Activated CD4-positive, alpha-beta T cell treated with anti-CD3 and anti-CD28 coated beads, Interleukin-2, amount 50 U/mL, for 48 hours (primary cell): ENCODE measurements around the gene DLG2.
"Not testable (repeated sequence)": the region's sequence is repeated elsewhere in the genome, so short reads cannot be mapped to it uniquely, and the experiment has no call there.

ENCODE experiments used
- DNase-seq, 2 experiments: peaks; one replicate each; pipeline ENCODE4 v3.0.0-alpha.2; 2020

Gene DLG2

DNA sequence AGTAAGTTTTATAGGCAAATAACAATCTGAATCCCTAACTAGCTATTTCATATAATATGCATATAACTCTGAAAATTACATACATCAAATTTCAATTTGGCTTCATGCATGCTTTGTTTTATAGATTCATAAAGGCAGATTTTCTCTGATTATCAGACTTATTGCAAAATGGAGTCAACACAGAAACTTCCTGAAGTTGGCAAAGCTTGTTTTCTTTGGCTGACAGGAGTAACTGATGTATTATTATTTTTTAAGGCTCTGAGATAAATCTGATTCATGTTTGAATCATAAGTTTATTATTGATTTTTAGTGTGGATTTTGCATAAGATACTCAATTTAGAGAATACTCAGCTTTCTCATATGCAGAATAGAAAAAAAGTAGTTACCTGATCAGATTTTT, 1984.6 kb downstream of the DLG2 start:
- DNase-seq: no peak

DNA sequence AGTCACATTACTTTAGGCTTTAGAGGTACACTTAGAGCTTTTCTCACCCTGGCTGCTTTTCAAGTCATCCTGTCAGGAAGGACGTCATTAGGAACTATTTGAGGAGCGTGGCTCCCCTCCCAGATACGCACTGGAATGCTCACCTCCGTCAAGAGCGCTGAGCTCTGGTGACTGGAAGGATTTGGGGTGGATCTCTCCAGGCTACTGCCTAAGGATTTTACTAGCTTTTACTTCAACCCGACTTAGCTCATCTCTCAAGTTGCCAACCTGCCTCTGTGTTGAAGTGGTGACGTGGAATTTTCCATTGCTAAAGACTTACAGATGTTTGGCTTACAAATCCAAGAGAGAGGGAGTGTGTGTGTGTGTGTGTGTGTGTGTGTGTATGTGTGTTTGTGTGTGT, 1985.6 kb downstream of the DLG2 start:
- no peak for DNase-seq

DNA sequence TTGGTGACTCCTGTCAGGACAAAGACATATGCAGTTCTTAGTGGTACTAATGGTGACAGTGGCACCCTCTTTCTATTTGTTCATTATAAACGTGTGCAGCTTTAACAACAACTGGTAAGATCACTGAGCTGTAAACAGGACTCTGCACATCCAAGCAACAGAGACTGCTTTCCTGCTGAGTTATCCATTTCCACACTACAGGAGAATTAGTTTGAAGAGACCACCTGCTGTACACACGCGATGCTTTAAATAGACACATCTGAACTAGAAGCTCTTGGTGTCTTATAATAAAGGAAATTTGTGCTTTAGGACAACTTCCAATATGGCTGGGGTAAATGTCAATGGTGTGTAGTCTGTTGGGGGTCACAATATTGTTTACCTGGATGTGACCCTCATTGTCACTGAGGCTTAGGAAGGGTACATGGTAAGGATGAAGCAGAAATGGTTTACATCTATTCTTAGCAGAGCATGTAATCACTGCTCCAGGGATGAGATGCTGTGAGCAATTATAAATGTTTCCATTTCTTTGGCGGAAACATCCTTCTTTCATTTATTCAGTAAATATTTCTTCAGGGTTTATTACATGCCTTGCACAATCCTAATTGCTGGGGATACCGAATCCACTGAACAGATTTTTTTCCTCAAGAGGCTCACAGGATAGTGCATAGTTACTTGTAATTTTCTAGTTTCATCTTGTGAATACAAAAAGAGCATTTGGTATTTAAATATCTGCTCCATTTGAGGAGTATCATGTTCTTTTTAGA, 1987.0 kb downstream of the DLG2 start:
- DNase-seq: no peak

DNA sequence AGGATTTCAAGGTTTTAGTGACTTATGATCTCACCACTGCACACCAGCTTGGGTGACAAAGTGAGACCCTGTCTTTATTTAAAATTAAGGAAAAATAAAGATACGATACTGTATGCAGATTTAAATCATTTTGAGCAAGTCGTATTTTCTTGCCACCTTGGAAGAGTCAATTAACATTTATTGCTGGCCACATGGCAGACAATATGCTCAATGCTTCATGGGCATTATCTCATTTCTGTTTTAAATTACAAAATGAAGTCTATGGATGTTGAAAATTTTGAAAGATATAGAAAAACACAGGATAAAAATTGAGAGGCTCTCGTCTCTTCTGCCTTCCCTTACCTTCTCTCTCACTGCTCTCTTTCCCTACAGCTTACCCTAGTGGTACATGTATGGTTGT, 1992.0 kb downstream of the DLG2 start:
- DNase-seq: no peak

DNA sequence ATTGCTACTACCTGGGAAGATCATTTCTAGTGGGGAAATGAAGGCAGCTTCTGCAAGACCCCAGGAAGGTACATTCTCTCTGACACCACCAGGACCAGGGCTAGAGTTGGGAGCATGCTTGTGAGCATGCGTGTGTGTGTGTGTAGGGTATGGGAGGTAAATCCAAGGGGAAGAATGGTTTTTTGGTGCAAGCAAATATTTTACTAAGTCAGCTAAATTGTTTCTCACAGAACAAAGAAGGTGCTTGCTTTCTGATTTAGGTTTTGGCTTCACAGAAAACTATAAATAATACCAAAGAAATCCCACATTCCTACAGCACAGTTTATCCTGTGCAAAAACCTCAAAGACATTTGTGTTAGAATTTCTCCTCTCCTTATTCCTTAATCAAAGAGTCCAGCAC, 1996.9 kb downstream of the DLG2 start:
- DNase-seq: no peak

DNA sequence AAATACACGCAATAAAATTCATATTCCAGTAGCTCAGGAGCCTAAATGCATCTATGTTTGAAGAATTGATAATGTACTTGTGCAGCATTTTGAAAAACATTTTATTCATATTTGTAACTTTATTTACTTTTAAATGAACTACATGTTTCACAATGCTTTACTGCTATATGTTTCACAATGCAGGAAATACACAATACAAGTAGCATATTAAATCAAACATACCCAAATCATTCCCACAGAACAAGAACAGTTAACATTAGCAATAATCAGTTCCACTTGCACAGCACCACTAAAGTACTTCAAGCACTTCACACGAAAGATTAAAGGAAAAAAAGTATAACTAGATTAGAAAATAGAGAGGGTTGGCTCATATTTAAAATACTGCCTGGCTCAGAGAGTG, 1997.4 kb downstream of the DLG2 start:
- no peak for DNase-seq

DNA sequence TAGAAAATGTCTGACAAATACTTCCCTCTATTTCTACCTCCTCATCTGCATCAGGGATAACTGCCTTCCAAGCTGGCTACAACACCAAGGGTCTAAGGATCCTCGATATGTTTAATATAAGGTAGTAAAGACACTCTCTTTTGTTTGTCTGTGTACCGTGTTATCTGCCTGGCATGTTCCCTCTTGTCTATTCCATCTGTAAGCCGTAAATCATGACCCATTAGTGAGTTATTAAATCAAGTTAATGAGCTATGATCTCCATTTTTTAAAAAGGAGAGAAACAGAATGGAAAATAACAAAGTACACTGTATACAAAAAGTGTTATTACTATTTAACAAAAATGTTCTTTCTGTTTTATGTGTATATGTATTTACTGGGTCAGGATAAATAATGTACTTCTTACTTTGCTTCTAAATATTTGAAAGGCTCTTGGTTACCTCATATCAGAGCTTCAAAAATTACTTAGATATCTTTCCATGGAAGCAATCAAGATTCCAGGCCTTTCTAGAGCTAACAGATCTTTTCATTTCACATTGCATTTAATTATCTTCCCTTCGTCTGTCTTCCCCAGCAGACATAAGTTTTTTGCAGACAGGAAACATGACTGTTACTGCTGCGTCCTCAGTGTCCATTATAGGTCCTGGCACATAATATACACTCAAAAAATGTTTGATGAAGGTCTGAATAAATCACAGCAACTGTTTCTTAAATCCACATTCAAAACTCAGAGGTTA, 1998.4 kb downstream of the DLG2 start:
- no peak for DNase-seq

DNA sequence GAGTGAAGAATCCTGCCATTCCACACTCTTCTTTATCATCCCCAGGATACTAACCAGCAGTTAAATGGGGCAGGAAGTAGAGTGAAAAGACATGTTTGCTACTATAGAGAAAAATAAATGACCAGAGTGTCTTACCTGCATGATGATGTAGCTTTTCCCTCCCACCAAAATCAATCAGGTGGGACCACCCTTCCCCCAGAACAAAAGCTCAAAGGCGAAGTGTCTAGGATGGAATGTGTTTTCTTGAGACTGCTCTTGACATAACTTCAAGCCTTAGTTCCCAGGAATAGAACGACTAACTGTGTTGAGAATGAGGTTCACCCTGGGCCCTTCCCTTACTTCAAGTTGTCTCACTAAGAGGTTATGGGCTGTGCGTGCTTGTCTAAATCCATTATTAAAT, 2001.8 kb downstream of the DLG2 start:
- no peak for DNase-seq

DNA sequence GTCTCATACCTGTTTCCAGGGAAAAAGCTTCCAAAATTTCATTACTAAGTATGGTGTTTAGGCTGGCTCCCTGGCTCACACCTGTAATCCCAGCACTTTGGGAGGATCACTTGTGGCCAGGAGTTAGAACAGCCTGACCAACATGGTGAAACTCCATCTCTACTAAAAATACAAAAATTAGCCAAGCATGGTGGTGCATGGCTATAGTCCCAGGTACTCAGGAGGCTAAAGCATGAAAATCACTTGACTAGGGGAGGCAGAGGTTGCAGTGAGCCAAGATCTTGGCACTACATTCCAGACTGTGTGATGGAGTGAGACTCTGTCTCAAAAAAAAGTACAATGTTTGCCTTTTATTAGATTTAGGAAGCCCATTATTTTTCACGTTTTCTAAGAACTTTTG, 2009.5 kb downstream of the DLG2 start:
- no peak for DNase-seq

DNA sequence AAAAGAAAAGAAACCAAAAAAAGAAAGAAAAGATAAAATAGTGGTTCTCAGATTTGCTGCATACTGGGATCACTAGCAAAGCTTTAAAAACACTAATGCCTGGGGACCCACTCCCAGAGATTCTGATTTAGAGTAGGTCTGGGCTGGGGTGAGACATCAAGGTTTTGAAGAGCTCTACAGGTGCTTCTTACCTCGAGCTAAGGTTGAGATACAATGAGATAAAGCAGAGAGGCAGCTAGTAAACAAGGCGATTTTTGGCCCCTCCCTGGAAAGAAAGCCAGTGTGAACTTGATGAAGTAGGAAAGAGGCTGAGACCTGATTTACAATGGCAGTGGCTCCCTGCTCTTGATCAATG, 2013.4 kb downstream of the DLG2 start:
- no peak for DNase-seq

DNA sequence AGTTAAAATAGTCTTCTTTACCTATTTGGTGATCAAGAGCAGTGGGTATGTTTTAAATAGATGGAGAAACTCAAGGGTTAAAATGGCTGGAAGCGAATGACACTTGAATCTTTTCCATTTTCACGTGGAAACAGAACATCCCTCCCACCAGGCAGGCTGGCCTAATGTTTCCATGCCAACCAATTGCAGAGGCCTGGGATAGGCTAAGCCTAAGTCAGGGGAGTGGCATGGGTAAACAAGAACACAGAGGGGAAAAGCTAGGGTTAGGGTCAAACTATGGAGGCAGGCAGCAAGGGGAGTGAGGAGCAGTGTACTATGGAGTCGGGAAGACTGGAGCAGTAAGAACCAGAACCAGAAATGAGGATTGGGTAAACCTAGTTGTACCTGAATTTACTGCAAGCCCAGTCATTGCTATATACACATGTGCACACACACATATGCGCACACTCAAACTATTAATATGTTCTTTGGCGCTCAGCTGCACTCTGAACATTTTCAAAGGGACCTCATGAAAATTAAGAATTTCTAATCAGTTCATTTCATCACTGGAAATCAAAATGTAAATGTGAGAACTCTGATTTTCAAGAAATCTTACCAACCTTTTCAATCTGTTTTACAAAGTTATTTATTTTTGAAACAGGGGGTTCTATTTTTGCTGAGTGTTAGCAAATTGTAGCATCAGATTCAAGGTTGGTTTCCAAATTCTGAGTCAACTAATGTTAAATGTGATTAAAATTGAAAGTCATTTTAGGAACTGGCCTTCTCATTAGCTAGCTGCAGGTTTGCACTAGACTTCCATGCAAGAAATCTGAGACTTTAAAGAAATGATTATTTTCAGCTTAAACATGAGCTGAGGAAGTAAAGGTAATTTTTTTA, 2014.0 kb downstream of the DLG2 start:
- DNase-seq: no peak

DNA sequence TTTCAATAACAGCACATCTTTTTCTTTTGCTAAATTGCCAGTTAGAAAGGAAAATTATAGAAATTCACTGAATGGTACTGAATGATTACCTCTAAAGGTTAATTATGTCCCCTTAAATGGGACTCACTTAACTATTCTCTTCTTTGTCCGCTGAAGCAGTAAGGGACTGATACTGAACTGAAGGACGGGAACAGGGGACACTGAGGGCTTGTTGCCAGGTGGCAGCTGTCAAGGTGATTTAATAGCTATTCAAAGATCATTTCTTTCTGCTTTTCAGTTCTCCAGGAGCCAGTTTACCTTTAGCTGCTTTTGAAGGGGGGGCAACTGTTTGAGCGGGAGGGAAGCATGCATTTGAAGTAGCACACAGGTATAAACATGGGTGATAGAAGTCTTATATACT, 2015.5 kb downstream of the DLG2 start:
- DNase-seq: no peak

DNA sequence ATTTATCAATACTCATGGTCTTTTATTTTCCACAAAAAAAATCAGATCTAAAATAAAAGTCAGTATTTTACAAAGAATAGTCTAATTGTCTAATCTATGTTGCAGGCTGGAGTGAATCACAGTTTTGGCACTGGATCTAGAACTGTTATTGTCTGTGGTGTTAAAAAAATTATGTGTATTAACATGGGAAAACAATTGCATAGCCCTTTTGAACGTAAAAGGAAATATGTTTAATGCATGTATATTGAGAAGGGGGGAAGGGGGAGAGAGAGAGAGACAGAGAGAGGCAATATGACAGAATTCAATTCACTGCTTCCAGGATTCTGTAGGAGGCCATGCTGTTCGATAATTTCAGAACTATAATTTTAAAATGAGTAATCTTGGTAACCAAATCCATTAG, 2016.1 kb downstream of the DLG2 start:
- DNase-seq: no peak

DNA sequence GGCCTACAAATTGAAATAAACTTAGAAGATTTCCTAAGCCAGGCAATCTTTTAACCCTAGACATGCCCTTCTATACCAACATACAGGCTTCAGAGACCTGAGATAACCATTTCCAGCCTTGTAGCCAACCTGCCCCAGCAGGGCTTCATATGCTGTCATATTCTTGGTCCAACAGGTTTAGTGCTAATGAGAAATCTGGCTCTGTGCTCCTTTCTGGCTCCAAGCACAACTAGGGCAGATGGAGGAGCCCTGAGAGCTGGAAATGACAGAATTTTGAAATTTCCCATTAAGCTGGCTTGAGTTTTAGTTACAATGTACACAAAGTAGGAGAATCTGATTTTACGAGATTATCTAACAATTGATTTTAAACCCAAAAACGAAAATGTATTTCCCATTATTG, 2018.0 kb downstream of the DLG2 start:
- no peak for DNase-seq

DNA sequence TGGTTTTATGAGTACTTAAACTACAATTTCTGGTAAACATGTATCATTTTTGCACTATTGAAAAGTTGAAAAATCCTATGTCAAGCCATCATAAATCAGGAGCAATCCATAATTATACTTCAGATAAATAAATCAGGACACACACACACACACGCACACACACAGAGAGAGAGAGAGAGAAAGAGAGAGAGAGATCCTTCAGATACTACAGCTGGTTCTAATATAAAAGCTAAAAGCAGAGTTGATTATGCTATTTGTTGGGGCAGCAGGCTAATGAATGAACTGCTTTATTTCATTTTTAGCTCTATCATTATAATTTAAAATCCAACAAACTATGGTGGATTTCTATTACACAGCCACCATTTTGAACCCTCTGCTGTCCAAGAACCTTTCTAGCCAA, 2018.6 kb downstream of the DLG2 start:
- DNase-seq: no peak

DNA sequence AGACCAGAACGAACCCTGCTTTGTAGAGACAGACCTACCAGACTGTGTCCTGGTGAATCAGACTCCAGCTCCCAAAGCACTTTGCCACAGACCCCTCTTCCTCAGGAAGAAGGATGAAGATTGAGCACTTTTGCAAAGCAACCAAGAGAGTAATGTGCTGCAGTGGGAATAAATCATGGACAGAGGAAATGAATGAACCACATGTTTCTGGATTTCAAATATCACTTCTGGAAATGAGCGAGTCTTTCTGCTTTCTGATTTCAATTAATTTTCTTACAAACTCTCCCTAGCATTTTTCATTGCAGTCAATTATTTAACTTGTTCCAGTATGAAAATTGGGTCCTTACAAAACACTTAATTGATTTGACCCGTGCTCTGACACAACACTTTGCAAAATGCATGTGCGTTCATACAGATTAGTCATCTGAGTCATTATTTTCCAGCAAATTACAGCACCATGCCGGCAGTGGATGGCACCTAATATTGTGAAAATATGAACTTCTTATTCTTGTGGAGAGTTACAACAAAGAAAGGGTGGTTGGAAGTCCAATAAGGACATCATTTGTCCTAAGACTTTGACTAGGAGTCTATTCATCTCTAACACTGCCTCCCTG, 2025.1 kb downstream of the DLG2 start:
- DNase-seq: no peak

DNA sequence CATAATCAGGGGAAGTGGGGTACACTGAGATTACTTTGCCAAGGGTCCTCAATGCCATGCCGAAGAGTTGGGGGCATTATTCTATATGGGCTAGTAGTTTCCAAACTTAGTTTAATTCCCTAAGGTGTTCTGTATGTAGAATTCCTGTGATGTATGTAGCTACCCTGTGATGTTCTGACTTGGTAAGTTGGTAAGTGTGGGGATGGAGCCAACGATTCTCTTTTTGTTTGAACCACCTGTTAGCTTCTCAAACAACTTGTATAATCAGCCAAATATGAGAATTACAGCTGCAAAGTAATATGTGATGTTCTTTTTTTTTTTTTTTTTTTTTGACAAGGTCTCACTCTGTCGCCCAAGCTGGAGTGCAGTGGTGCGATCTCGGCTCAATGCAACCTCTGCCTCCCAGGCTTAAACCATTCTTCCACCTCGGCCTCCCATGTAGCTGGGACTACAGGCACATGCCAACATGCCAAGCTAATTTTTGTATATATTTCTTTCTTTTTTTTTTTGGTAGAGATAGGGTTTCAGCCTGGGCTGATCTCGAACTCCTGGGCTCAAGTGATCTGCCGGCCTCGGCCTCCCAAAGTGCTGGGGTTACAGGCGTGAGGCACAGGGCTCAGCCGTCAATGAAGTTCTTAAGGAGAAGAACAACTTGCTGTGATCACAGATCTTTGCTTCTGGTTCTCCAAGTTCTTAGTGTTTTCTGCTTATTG, 2025.8 kb downstream of the DLG2 start:
- DNase-seq: no peak

DNA sequence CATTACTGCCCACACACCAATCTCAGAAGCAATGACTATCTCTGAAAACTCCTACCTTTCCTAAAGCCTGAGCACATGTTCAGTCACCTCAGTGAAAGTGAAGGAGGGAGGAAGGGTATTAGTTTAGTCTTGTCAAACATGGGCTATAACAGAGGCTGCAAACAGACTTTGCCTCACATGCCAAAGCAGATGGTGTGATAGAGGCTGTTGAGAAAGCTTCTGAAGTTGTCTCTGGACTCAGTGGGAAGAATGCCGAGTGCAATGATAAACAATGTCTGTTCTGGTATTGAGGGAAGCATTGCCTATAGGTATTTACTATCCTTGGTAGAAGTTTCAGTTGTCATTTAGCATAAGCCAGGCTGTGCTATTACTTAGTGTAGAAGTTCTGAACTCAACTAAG, 2026.5 kb downstream of the DLG2 start:
- no peak for DNase-seq

DNA sequence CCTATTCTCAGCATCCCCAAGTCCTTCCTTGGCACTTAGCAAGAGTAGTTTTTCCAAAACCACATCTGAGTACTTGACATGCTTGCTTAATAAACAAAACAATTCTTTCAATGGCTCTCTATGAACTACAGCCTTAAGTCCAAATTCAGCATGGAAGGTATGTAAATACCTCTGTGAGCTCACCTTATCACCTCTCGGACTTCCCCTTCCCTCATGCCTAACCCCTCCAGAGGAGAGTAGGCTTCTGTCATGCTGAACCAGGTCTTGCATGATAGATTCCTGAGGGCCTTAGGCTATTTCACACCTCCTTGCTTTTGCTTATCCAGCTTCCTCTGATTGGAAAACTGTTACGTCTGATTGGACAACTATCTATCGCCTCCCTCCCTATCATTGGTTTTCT, 2028.1 kb downstream of the DLG2 start:
- DNase-seq: no peak

DNA sequence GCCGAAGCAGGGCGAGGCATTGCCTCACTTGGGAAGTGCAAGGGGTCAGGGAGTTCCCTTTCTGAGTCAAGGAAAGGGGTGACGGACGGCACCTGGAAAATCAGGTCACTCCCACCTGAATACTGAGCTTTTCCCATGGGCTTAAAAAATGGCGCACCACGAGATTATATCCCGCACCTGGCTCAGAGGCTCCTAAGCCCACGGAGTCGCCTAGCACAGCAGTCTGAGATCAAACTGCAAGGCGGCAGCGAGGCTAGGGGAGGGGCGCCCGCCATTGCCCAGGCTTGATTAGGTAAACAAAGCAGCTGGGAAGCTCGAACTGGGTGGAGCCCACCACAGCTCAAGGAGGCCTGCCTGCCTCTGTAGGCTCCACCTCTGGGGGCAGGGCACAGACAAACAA, 2039.3 kb downstream of the DLG2 start:
- not testable (repeated sequence) for DNase-seq

DNA sequence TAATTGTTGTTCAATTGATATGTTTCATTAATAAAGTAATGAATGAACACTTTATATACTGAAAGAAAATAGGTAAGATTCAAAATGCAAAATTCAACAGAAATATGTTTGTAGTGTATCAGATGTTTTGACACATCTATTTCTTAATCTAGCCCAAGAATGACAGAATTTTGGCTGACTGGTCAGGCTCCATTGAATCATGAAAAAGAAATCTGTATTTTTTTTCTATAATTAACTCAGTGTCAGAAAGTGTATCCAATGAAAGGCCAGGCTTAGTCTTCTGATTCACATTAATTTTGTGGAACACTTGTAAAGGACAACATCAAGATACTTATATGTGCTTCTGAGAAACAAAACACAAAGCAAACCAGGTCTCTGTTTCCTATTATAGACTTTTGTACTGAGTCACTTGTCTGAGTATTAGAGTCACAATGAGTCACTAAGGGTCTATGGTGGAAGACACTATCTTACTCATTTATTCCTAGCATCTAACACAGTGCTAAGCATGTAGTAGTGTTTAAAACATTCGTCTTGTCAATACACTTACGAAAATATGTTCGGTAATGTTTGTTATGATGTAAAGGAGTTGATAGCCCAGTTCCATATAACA, 2043.3 kb downstream of the DLG2 start:
- no peak for DNase-seq

DNA sequence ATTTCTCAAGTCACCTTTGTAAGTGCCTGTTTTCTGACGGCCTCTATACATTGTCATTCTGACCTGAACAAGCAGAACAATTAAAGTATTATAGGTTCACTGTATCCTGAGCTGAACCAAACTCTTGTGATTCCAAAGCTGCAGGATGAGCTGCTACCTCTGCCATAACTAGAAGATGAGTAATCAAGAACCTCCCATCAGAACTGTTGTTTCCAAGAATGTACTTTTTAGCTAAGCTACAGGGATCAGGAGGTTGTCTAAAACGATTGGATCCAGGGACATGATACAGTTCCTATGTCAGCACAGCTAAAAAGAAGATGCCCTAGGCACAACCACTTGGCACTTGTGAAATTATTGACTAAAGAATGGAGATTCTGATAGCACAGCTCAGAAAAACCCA, 2052.6 kb downstream of the DLG2 start:
- no peak for DNase-seq
